Natural killer cell (primary cell): ENCODE measurements around the gene SLC5A9. TPM values are rescaled to one million over a fixed set of nuclear protein-coding genes. Genes with fewer than 3 reads are reported as not detected.
"Not testable (repeated sequence)": the region's sequence is repeated elsewhere in the genome, so short reads cannot be mapped to it uniquely, and the experiment has no call there.

Experiments
- ATAC-seq, 3 donors: fragments of 150-1000 bp in 2 of 3; fragments of 200-7000 bp in 1 of 3; cut with Tn5 transposase; 1 replicate in 1 of 3; 2 replicates in 2 of 3; pipeline ENCODE4 v1.10.0; 2021; ENCODE audit warnings: mild to moderate bottlenecking in 2 of 3, moderate library complexity in 2 of 3
- DNase-seq, 2 donors: peaks; one replicate each; pipeline versions ENCODE4 v3.0.0 to v3.0.0-alpha.2; 2013 to 2021; ENCODE audit warnings: mixed read lengths in 1 of 2
- H3K27ac ChIP-seq: one replicate; pipeline ENCODE4 v1.5.1; 2013; ENCODE audit warnings: mild to moderate bottlenecking, low read length
- H3K27me3 ChIP-seq: one replicate; pipeline ENCODE4 v1.6.1; 2013; ENCODE audit warnings: low read length; ENCODE audit not compliant: control insufficient read depth, insufficient read depth
- H3K36me3 ChIP-seq: one replicate; pipeline ENCODE4 v1.6.1; 2013; ENCODE audit warnings: low read length; ENCODE audit not compliant: control insufficient read depth, insufficient read depth
- H3K4me1 ChIP-seq: one replicate; pipeline ENCODE4 v1.6.1; 2013; ENCODE audit warnings: low read length; ENCODE audit not compliant: control insufficient read depth, insufficient read depth
- H3K4me3 ChIP-seq: one replicate; pipeline ENCODE4 v1.5.1; 2013; ENCODE audit warnings: low read length
- H3K9me3 ChIP-seq: one replicate; pipeline ENCODE4 v1.6.1; 2013; ENCODE audit warnings: low read length; ENCODE audit not compliant: control insufficient read depth, insufficient read depth
- H3K27ac Mint-ChIP-seq, 2 donors: one replicate each; pipeline ENCODE4 v1.8.0; 2022; ENCODE audit warnings: mild to moderate bottlenecking in 2 of 2, mixed read lengths in 2 of 2, moderate library complexity in 1 of 2
- H3K27me3 Mint-ChIP-seq, 2 donors: one replicate each; pipeline ENCODE4 v1.8.0; 2022; ENCODE audit warnings: low read depth in 2 of 2, mixed read lengths in 2 of 2
- H3K36me3 Mint-ChIP-seq: one replicate; pipeline ENCODE4 v1.8.0; 2022; ENCODE audit warnings: mixed read lengths
- H3K4me1 Mint-ChIP-seq, 2 donors: one replicate each; pipeline ENCODE4 v1.8.0; 2022; ENCODE audit warnings: mixed read lengths in 2 of 2
- H3K4me3 Mint-ChIP-seq: one replicate; pipeline ENCODE4 v1.8.0; 2022; ENCODE audit warnings: mild to moderate bottlenecking, moderate library complexity, mixed read lengths
- H3K9me3 Mint-ChIP-seq, 2 donors: one replicate each; pipeline ENCODE4 v1.8.0; 2022; ENCODE audit warnings: mixed read lengths in 2 of 2
- CTCF ChIP-seq: fragments of 200-600 bp; IDR thresholded peaks from one replicate; pipeline ENCODE4 v1.8.0; 2022; ENCODE audit warnings: antibody characterized with exemption
- WGBS: methylation state at CpG from one replicate; pipeline ENCODE4 v1.1.7; 2013; ENCODE audit warnings: missing lambda C conversion rate; ENCODE audit not compliant: insufficient coverage; 5-methylcytosine and 5-hydroxymethylcytosine counted together
- intact Hi-C: fragments of 100-400 bp; cut with micrococcal nuclease; formaldehyde crosslinking; loops from one replicate; pipeline ENCODE4 v1.14.2; 2022
- total RNA-seq, 4 donors: library from RNA; stranded (reverse); fragments of 120-200 nt in 1 of 4; gene quantifications; one replicate each; pipeline versions ENCODE4 v1.2.3 to v1.2.4, GENCODE V29; 2013 to 2022

Gene SLC5A9
- total RNA-seq, 3 donors from 2014 or later (not counting 1 experiment from before 2014, with no cell fraction given), result not detected

- H3K27me3 Mint-ChIP-seq, result peaks cover 0 to 5% of the 10 kb centered on the region in 2 donors
- H3K4me3 Mint-ChIP-seq, result no peak overlapping the region
- H3K9me3 ChIP-seq, result no peaks in the 10 kb centered on the region
- H3K36me3 Mint-ChIP-seq, result no peaks in the 10 kb centered on the region
- intact Hi-C loops, result no loop called here
- TF ChIP-seq CTCF, result no peak
- no peaks in the 10 kb centered on the region for H3K9me3 Mint-ChIP-seq
- no peaks in the 10 kb centered on the region for H3K27me3 ChIP-seq
- H3K27ac ChIP-seq, result no peak overlapping the region
- H3K27ac Mint-ChIP-seq, result no peak overlapping the region
- DNase-seq, result no peak
- H3K4me1 Mint-ChIP-seq, result peaks cover 0 to under 1% of the 10 kb centered on the region in 2 donors
- H3K4me3 ChIP-seq, result no peak overlapping the region
- H3K4me1 ChIP-seq, result no peaks in the 10 kb centered on the region
- no peak for ATAC-seq
- 93% methylated on average over 3 of the region's 3 CpGs for WGBS
- no peaks in the 10 kb centered on the region for H3K36me3 ChIP-seq
These were observed 14.9 kb upstream of the SLC5A9 start for GRCh38 chr1:48207536-48208075.

- WGBS, result 92% methylated on average over 12 of the region's 12 CpGs
- H3K36me3 ChIP-seq, result no peaks in the 10 kb centered on the region
- no peak overlapping the region for H3K4me3 Mint-ChIP-seq
- TF ChIP-seq CTCF, result no peak
- intact Hi-C loops, result no loop called here
- H3K4me3 ChIP-seq, result no peak overlapping the region
- H3K27me3 Mint-ChIP-seq, result no peaks in the 10 kb centered on the region
- no peaks in the 10 kb centered on the region for H3K36me3 Mint-ChIP-seq
- H3K9me3 ChIP-seq, result no peaks in the 10 kb centered on the region
- no peak overlapping the region for H3K27ac ChIP-seq
- no peak for DNase-seq
- H3K4me1 ChIP-seq, result no peaks in the 10 kb centered on the region
- H3K9me3 Mint-ChIP-seq, result no peaks in the 10 kb centered on the region
- H3K27ac Mint-ChIP-seq, result no peak overlapping the region
- H3K27me3 ChIP-seq, result no peaks in the 10 kb centered on the region
- ATAC-seq, result no peak
- no peaks in the 10 kb centered on the region for H3K4me1 Mint-ChIP-seq
These were observed 14.3 kb upstream of the SLC5A9 start for GRCh38 chr1:48208251-48208650.

- Mint-ChIP-seq H3K9me3 (no peaks in the 10 kb centered on the region), H3K27ac (no peak overlapping the region), H3K27me3 (peaks cover 0 to 3% of the 10 kb centered on the region in 2 donors), H3K36me3 (no peaks in the 10 kb centered on the region), H3K4me3 (no peak overlapping the region), H3K4me1 (no peaks in the 10 kb centered on the region)
- ATAC-seq (no peak), DNase-seq (no peak)
- intact Hi-C loops, result no loop called here
- Histone ChIP-seq H3K9me3 (no peaks in the 10 kb centered on the region), H3K4me3 (no peak overlapping the region), H3K36me3 (no peaks in the 10 kb centered on the region), H3K27ac (no peak overlapping the region), H3K4me1 (no peaks in the 10 kb centered on the region), H3K27me3 (no peaks in the 10 kb centered on the region)
- no peak for TF ChIP-seq CTCF
- 81% methylated on average over 2 of the region's 4 CpGs for WGBS
These were observed 13.9 kb upstream of the SLC5A9 start for GRCh38 chr1:48208652-48209051.

GRCh38 chr1:48213462-48213861, 9.1 kb upstream of the SLC5A9 start:
- H3K4me3 ChIP-seq, H3K27ac Mint-ChIP-seq, H3K36me3 Mint-ChIP-seq, H3K27me3 Mint-ChIP-seq, H3K27ac ChIP-seq, H3K36me3 ChIP-seq, ATAC-seq, intact Hi-C loops, H3K9me3 ChIP-seq, DNase-seq, H3K27me3 ChIP-seq, H3K4me3 Mint-ChIP-seq, H3K4me1 ChIP-seq, H3K4me1 Mint-ChIP-seq, H3K9me3 Mint-ChIP-seq: not testable (repeated sequence)
- WGBS, result 87% methylated on average over 8 of the region's 8 CpGs

- DNase-seq, H3K4me1 ChIP-seq, H3K36me3 Mint-ChIP-seq, H3K36me3 ChIP-seq, ATAC-seq, H3K4me3 Mint-ChIP-seq, H3K9me3 Mint-ChIP-seq, H3K4me1 Mint-ChIP-seq, H3K9me3 ChIP-seq, H3K27ac Mint-ChIP-seq, H3K27me3 Mint-ChIP-seq, H3K4me3 ChIP-seq, H3K27ac ChIP-seq, intact Hi-C loops, H3K27me3 ChIP-seq: not testable (repeated sequence)
- WGBS, result 76% methylated on average over 6 of the region's 6 CpGs
These were observed 8.2 kb upstream of the SLC5A9 start for GRCh38 chr1:48214366-48214765.
